GM21381 (cell line): ENCODE data around the gene SCN1B.
"Not testable (repeated sequence)": the region's sequence is repeated elsewhere in the genome, so short reads cannot be mapped to it uniquely, and the experiment has no call there.

Experiments
- ATAC-seq: cut with Tn5 transposase; IDR thresholded peaks from one replicate; pipeline ENCODE4 v1.9.1; 2021; ENCODE audit warnings: mild to moderate bottlenecking, moderate library complexity; ENCODE audit not compliant: unreplicated experiment

Gene SCN1B

GRCh38 chr19:35030257-35031071 is at the start of gene SCN1B:
Gene SCN1B, plus strand, starts transcription at chr19:35030470. Its CDS starts 351 bp downstream, at chr19:35030821.
- no peak for ATAC-seq

GRCh38 chr19:34982275-34982674 is 48.0 kb upstream of the SCN1B start:
- no peak for ATAC-seq

- ATAC-seq: no peak
Measured at GRCh38 chr19:34983786-34984185, 46.5 kb upstream of the SCN1B start.

- ATAC-seq: no peak
Measured at GRCh38 chr19:34984287-34984686, 46.0 kb upstream of the SCN1B start.

- no peak for ATAC-seq
Measured at GRCh38 chr19:34985249-34986022, 44.8 kb upstream of the SCN1B start.

- ATAC-seq: no peak
Measured at GRCh38 chr19:34988119-34988518, 42.2 kb upstream of the SCN1B start.

GRCh38 chr19:34989298-34989697 is 41.0 kb upstream of the SCN1B start:
- ATAC-seq: no peak

GRCh38 chr19:34990578-34991192 is 39.6 kb upstream of the SCN1B start:
- no peak for ATAC-seq

- no peak for ATAC-seq
Measured at GRCh38 chr19:34991542-34992333, 38.5 kb upstream of the SCN1B start.

- not testable (repeated sequence) for ATAC-seq
Measured at GRCh38 chr19:34992582-34992981, 37.7 kb upstream of the SCN1B start.

GRCh38 chr19:34994286-34994642 is 36.0 kb upstream of the SCN1B start:
- no peak for ATAC-seq

- no peak for ATAC-seq
Measured at GRCh38 chr19:34994643-34995541, 35.4 kb upstream of the SCN1B start.

GRCh38 chr19:34995551-34995950 is 34.7 kb upstream of the SCN1B start:
- ATAC-seq: no peak

- ATAC-seq: no peak
Measured at GRCh38 chr19:34997071-34997617, 33.1 kb upstream of the SCN1B start.

GRCh38 chr19:34998224-34998623 is 32.0 kb upstream of the SCN1B start:
- not testable (repeated sequence) for ATAC-seq

- no peak for ATAC-seq
Measured at GRCh38 chr19:34998777-34999497, 31.3 kb upstream of the SCN1B start.

- peak; percentile 48 for ATAC-seq
Measured at GRCh38 chr19:34999498-35000337, 30.6 kb upstream of the SCN1B start, which contains the start of gene GRAMD1A. Gene GRAMD1A, plus strand, starts transcription at chr19:35000323. Its CDS starts 156 bp downstream, at chr19:35000479.

- ATAC-seq: no peak
Measured at GRCh38 chr19:35000338-35000646, 30.0 kb upstream of the SCN1B start.
